HUES64 (cell line): Measurements from ENCODE around the gene MIA2.

ENCODE experiments used
- H3K27ac ChIP-seq: 2 replicates; pipeline ENCODE4 v1.7.0; 2013; ENCODE audit warnings: low read depth, low read length, inconsistent platforms
- H3K27me3 ChIP-seq: 2 replicates; pipeline ENCODE4 v1.6.1; 2013; ENCODE audit warnings: mild to moderate bottlenecking, low read length; ENCODE audit not compliant: insufficient read depth
- H3K36me3 ChIP-seq: 2 replicates; pipeline ENCODE4 v1.6.1; 2013; ENCODE audit warnings: mild to moderate bottlenecking, low read length; ENCODE audit not compliant: insufficient read depth
- H3K4me1 ChIP-seq: 2 replicates; pipeline ENCODE4 v1.6.1; 2013; ENCODE audit warnings: mild to moderate bottlenecking, low read length, moderate library complexity; ENCODE audit not compliant: insufficient read depth
- H3K4me3 ChIP-seq: 2 replicates; pipeline ENCODE4 v1.5.1; 2013; ENCODE audit warnings: mild to moderate bottlenecking, low read length, moderate library complexity
- H3K9ac ChIP-seq: 2 replicates; pipeline ENCODE4 v1.6.1; 2013; ENCODE audit warnings: mild to moderate bottlenecking, low read depth, low read length
- H3K9me3 ChIP-seq: 2 replicates; pipeline ENCODE4 v1.6.1; 2013; ENCODE audit warnings: low read depth, low read length; ENCODE audit not compliant: insufficient read depth
- WGBS: fragments of 150-250, 120-280 bp; methylation state at CpG from one replicate; pipeline ENCODE4 v1.1.7; 2013; ENCODE audit warnings: missing lambda C conversion rate; 5-methylcytosine and 5-hydroxymethylcytosine counted together

MIA2 gene

DNA sequence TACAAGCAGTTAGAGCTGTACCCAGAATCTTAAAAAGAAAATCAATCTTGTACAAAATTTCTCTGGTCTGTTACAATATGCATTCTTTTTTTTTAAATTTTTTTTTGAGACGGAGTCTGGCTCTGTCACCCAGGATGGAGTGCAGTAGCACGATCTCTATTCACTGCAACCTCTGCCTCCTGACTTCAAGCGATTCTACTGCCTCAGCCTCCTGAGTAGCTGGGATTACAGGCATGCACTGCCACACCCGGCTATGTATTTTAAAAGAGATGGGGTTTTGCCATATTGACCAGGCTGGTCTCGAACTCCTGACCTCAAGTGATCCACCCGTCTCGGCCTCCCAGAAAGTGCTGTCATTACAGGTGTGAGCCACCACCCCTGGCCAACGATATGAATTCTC, 194.4 kb downstream of the MIA2 start:
- no peaks in the 10 kb centered on the region for H3K27me3 ChIP-seq
- no peak overlapping the region for H3K9ac ChIP-seq
- H3K4me1 ChIP-seq: peaks cover 5% of the 10 kb centered on the region; the same call in 1 of the 2 replicates
- no peak overlapping the region for H3K27ac ChIP-seq
- no peaks in the 10 kb centered on the region for H3K36me3 ChIP-seq
- no peaks in the 10 kb centered on the region for H3K9me3 ChIP-seq
- no peak overlapping the region for H3K4me3 ChIP-seq
- 95% methylated on average over 8 of the region's 8 CpGs for WGBS

GRCh38 chr14:39430762-39431415, 197.2 kb downstream of the MIA2 start:
- no peak overlapping the region; the same call in 1 of the 2 replicates for H3K27ac ChIP-seq
- H3K4me3 ChIP-seq: peak overlapping the region; percentile 94

DNA sequence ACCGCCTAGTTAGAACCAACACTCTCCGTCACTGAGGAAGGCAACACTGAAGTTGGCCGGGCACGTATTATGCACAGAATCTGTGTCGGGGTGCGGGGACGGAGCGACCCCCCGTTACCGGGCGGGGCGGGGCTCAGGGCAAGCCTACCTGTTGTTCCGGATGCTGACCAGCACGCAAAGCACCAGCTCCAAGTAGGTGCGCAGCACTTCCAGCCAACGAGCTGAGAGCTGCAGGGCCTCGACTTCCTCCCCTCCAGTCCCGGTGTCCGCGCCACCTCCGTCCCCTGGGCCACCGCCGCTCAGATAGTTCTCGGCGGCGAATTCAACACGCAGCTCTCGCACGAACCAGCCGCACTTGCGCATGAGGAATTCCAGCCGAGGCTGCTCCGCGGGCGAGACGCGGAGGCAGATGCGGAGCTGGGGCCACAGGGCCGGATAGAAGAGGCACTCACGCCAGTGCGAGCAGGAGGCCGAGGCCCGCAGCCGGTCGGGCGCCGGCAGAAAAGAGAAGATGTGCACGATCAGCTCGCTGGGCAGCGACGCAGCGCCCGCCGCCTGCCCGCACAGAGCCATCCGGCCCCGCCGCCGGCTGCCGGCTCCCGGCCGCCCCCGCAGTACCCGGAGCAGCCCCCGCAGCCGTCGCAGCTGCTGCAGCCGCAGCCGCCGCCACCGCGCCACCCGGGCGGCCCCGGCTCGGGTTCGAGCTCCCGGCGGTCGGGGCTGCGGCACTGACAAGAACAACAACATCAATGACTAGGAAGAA, 197.9 kb downstream of the MIA2 start:
- peak overlapping the region; percentile 98 for H3K27ac ChIP-seq
- H3K27me3 ChIP-seq: no peaks in the 10 kb centered on the region
- H3K4me3 ChIP-seq: peak overlapping the region; percentile 94
- H3K9ac ChIP-seq: peak overlapping the region; percentile 99
- no peaks in the 10 kb centered on the region for H3K36me3 ChIP-seq
- no peaks in the 10 kb centered on the region for H3K9me3 ChIP-seq
- H3K4me1 ChIP-seq: peaks cover 12% of the 10 kb centered on the region; the same call in 1 of the 2 replicates
- WGBS: under 1% methylated on average over 81 of the region's 81 CpGs

More at GRCh38 chr14:39430762-39431415, 197.2 kb downstream of the MIA2 start:
- Histone ChIP-seq H3K9ac (peak overlapping the region; percentile 99), H3K9me3 (no peaks in the 10 kb centered on the region), H3K27me3 (no peaks in the 10 kb centered on the region), H3K4me1 (peaks cover 12% of the 10 kb centered on the region; the same call in 1 of the 2 replicates), H3K36me3 (no peaks in the 10 kb centered on the region)
- 30% methylated on average over 17 of the region's 19 CpGs for WGBS

GRCh38 chr14:39432179-39432618, 198.5 kb downstream of the MIA2 start, which contains the start of gene FBXO33:
Gene FBXO33 (minus strand): TSS chr14:39432433. CDS start chr14:39432162, 271 bp downstream.
- Histone ChIP-seq H3K4me3 (peak within 1 kb of the TSS; percentile 94), H3K27ac (peak within 1 kb of the TSS; percentile 98), H3K4me1 (peaks cover 12% of the 10 kb centered on the region; the same call in 1 of the 2 replicates), H3K27me3 (no peaks in the 10 kb centered on the region), H3K36me3 (no peaks in the 10 kb centered on the region), H3K9ac (peak within 1 kb of the TSS; percentile 99), H3K9me3 (no peaks in the 10 kb centered on the region)
- WGBS: under 1% methylated on average over 47 of the region's 47 CpGs

DNA sequence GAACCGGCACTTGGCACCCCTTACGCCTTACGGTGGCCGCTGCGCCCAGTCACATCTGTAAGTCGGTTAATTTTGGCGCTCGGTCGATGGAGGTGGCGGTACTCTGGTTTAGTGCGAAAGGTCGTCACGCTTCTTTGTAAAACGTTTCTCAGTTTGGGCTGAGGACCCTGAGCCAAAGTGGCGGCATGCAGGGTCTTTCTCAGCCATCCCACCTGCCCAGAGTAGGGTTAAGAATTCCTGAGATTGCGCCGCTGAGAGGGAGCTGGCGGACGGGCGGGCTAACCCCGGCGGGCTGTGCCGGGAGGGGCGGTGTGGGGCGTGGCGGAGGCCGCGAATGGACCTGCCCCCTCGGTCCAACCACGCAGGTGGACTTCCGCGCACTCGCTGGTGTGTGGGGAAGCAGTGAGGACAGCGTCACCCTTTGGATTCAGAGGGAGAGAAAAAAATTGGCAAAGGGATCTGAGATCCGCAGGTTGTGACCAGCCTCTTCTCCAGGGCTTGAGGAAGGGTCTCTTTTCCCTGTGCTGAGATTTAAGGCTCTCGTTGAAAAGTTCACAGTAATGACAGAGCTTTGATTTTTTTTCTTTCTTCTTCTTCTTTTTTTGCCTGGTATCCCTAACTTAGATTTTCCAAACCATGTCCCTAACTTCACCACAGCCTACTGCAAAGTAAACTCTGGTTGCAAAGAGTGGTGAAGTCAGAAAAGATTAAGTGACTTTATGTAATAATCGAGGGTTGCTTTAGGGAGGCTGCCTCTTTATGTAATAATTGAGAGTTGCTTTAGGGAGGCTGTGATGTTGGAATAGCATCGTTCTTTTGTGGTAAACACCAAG, 199.1 kb downstream of the MIA2 start:
- Histone ChIP-seq H3K4me3 (peak overlapping the region; percentile 94), H3K4me1 (peaks cover 12% of the 10 kb centered on the region; the same call in 1 of the 2 replicates), H3K27ac (peak overlapping the region; percentile 96), H3K9me3 (no peaks in the 10 kb centered on the region), H3K27me3 (no peaks in the 10 kb centered on the region), H3K9ac (peak overlapping the region; percentile 83), H3K36me3 (no peaks in the 10 kb centered on the region)
- under 1% methylated on average over 38 of the region's 38 CpGs for WGBS

DNA sequence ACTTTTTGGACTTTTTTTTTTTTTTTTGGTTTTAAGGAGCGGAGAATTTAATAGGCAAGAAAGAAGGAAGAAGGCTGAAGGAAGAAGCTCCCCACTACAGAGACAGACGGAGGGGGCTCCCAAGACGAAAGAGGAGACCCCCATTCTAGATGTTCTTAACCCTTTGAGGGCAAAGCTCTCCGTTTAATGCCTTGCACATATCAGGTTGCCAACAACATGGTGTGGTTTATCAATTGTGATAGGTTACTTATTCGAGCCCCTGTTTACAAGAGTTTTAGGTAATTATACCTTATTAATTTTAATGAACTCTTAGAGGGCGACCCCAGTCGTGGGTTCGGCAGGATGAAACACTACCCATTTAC, 199.7 kb downstream of the MIA2 start:
- H3K9ac ChIP-seq: peak overlapping the region; percentile 83
- H3K9me3 ChIP-seq: no peaks in the 10 kb centered on the region
- 3% methylated on average over 3 of the region's 8 CpGs for WGBS
- no peak overlapping the region for H3K27ac ChIP-seq
- no peaks in the 10 kb centered on the region for H3K36me3 ChIP-seq
- peaks cover 12% of the 10 kb centered on the region; the same call in 1 of the 2 replicates for H3K4me1 ChIP-seq
- no peaks in the 10 kb centered on the region for H3K27me3 ChIP-seq
- peak overlapping the region; percentile 94 for H3K4me3 ChIP-seq

GRCh38 chr14:39434401-39434800, 200.7 kb downstream of the MIA2 start:
- H3K9ac ChIP-seq: no peak overlapping the region
- WGBS: 88% methylated on average over 2 of the region's 2 CpGs
- no peaks in the 10 kb centered on the region for H3K9me3 ChIP-seq
- H3K27ac ChIP-seq: no peak overlapping the region
- H3K36me3 ChIP-seq: no peaks in the 10 kb centered on the region
- no peaks in the 10 kb centered on the region for H3K27me3 ChIP-seq
- peaks cover 12% of the 10 kb centered on the region; the same call in 1 of the 2 replicates for H3K4me1 ChIP-seq
- H3K4me3 ChIP-seq: no peak overlapping the region

DNA sequence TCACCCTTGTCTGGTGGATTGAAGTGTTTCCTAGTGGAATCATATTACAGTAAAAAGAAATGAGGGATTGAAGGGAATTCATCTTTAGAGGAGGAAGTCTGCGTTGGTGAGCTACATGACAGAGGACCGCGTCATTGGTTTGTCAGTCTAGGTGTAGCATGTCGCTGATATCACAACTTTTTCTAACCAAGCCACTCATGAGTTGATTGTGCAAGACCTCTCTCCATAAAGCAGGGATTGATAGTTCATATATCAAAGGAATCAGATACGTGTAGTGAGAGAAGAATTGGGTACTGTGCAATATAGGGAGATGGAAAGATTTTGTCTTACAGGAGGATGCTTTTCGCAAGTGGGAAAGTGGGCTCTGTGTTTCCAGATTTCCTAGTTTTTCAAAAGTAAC, 201.5 kb downstream of the MIA2 start:
- Histone ChIP-seq H3K4me3 (no peak overlapping the region), H3K9me3 (no peaks in the 10 kb centered on the region), H3K27ac (no peak overlapping the region), H3K4me1 (peaks cover 12% of the 10 kb centered on the region; the same call in 1 of the 2 replicates), H3K36me3 (no peaks in the 10 kb centered on the region), H3K9ac (no peak overlapping the region), H3K27me3 (no peaks in the 10 kb centered on the region)
- 75% methylated on average over 6 of the region's 6 CpGs for whole genome bisulfite sequencing
